ENCODE results near the gene CATSPER3.

DNA sequence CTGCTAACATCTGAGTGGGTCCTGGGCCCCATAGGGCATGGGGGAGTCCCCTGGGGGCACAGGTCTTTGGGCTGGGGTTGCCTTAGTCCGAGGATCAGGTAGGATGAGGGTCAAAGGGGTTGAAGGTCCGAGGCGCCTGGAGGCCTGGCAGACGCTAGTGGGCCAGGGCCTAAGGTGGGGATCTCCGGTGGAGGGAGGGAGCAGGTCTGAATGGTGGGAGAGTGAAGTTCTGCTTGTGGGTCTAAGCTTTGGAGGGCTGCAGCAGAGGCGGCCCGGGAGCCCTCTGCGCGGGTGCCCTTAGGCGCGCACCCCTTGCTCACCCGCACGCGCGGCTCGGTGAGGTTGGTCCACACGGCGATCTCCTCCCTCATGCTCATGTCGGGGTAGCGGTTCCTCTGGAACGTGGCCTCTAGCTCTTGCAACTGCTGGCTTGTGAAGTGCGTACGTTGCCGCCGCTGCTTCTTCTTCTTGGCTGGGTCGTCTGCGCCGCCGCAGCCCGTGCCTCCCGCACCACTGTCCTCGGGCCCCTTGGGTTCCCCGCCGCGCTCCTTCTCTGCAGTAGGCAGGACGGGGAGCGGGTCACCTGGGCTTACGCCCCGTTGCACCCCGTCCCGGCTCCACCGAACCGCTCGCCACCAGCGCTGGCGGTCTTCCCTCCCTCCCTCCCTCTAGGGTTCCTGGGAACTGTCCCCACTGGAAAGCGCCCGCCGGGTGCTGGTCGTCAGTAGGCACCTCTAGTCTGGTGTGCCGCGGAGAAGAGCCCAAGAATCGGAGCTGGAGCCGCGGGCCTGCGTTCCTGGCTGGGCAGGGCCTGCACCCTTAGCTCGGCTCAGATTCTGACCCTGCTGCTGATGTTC is 63.5 kb downstream of the CATSPER3 start:
- TF ChIP-seq, protein P1, sequence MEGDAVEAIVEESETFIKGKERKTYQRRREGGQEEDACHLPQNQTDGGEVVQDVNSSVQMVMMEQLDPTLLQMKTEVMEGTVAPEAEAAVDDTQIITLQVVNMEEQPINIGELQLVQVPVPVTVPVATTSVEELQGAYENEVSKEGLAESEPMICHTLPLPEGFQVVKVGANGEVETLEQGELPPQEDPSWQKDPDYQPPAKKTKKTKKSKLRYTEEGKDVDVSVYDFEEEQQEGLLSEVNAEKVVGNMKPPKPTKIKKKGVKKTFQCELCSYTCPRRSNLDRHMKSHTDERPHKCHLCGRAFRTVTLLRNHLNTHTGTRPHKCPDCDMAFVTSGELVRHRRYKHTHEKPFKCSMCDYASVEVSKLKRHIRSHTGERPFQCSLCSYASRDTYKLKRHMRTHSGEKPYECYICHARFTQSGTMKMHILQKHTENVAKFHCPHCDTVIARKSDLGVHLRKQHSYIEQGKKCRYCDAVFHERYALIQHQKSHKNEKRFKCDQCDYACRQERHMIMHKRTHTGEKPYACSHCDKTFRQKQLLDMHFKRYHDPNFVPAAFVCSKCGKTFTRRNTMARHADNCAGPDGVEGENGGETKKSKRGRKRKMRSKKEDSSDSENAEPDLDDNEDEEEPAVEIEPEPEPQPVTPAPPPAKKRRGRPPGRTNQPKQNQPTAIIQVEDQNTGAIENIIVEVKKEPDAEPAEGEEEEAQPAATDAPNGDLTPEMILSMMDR (conservative IDR thresholded peaks at IDR 0.05; ENCODE audit: low read length): no peak
- no peak for TF ChIP-seq EZH2phosphoT487 (IDR thresholded peaks at IDR 0.05; ENCODE audit: borderline replicate concordance)

Measured in Loucy (cell line).